ENCODE results near the gene AGPAT1.
"Not testable (repeated sequence)": the region's sequence is repeated elsewhere in the genome, so short reads cannot be mapped to it uniquely, and the experiment has no call there.

The AGPAT1 gene, protein sequence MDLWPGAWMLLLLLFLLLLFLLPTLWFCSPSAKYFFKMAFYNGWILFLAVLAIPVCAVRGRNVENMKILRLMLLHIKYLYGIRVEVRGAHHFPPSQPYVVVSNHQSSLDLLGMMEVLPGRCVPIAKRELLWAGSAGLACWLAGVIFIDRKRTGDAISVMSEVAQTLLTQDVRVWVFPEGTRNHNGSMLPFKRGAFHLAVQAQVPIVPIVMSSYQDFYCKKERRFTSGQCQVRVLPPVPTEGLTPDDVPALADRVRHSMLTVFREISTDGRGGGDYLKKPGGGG

DNA sequence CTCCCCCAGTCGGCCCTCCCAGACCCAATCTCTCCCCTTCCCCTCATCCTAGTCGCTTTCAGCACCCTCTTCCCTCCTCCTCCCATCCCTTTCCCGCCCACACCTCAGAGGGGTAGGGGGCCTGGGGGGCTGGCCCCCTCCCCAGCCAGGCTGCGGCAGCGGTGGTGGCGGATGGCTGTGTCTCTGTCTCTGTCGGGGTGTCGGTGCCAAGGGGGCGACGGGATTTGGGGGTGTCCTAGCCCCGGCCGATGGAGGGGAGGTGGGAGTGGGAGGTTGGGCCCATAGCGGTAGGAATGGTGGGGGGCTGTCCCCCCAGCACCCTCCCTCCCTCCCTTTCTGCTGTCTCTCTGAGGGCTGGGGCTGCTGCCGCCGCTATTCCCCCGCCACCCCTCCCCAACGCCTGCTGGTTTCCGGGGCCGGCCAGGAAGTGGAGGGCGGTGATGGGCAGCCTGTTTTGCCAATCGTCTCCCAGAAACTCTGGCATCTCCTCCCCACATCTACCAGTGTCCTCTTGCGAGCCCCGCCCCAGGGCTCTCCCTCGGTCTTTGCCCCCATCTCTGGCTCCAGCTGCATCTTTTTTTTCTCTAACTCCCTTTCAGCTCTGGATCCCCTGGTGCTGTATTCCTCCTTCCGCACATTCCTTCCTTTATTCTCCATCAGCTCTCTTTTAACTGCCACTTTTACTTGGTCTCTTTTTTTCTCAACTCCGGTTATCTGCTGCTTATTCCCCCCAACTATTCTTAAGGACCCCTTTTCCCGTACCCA is at the start of gene AGPAT1:
Gene AGPAT1 (minus strand): TSS at position 374 of the 765 bp plus-strand sequence. CDS start 4,588 bp downstream, outside the sequence.
- peak; percentile 97 for DNase-seq (ENCODE audit: low spot score)

GRCh38 chr6:32224696-32225095 is 48.8 kb upstream of the AGPAT1 start:
- DNase-seq (ENCODE audit: low spot score), result no peak

- DNase-seq (ENCODE audit: low spot score), result no peak
These were observed 47.7 kb upstream of the AGPAT1 start, which contains the start of gene NOTCH4 for GRCh38 chr6:32223258-32224235. Gene NOTCH4 (minus strand): TSS chr6:32224067. CDS start chr6:32223928, 139 bp downstream.

DNA sequence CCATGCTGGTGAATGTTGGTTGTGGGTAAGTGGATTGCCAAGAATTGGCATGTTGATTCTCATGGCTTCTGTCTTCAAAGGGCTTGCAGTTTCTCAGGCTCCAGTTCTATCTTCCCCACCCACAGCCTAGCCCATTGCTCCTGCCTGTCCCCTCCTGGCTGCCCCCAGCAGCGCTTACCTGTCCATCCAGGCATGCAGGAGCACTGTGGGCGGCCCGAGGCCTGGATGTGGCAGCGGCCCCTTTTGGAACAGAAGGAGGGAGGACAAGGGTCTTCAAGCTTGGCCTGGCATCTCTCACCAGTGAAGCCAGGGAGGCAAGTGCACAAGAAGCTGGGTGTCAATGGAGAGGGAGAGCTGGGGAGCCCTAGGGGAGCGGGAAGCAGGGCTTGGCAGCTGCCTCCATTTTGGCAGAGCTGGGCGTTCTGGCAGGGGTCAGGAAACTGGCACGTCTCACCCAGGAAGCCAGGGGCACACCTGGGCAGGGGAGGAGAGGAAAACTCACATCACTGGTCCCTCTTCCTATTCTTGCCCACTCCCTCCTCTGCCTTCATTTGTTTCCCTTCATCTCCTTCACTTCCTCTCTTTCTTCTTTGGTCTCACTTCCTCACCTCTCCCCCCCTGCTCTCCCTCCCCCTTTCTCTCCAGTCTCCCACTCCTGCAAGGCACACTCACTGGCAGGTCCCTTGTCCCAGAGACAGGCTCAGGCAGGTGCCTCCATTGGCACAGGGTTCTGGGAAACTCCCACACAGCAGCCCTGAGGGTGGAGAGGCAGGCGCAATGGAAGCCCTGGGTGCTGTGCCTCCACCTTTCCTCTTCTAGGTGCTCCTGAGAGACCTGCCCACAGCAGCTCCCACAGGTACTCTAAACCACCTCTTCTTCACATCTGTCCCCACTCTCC is 46.7 kb upstream of the AGPAT1 start:
- no peak for DNase-seq (ENCODE audit: low spot score)

DNA sequence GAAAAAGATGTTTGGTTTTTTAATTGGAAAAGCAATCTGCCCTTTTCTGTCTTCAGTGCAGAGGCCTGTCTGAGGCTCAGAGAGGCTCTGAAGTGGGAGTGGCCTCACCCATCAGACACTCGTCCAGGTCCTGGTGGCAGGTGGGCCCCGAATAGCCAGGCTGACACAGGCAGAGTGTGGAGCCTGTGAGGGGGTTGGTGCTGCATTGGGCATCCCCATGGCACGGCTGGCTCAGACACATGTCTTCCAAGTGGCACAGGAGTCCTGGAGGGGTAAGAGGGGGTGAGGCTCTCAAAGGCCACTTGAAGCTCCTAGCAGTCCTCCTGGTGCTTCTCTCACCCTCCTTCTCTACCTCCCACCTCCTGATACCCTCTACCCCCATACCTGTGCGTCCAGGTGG is 44.1 kb upstream of the AGPAT1 start:
- no peak for DNase-seq (ENCODE audit: low spot score)

GRCh38 chr6:32218167-32218566 is 42.3 kb upstream of the AGPAT1 start:
- no peak for DNase-seq (ENCODE audit: low spot score)

DNA sequence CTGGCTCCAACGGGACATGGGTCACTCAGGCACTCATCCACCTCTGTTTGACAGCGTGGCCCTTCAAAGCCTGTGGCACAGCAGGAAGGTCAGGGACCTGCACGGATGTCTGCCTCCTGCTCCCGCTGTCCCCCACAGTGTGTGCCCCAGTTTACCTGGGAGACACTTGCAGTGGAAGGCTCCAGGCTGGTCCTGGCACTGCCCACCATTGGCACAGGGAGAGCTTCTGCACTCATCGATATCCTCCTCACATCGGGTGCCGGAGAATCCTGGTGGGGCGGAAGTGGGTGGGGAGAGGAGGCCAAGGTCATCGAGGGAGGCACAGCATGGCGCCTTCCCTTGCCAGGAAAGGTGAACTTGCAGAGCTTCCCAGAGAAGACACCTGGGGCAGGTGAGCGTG is 41.1 kb upstream of the AGPAT1 start:
- no peak for DNase-seq (ENCODE audit: low spot score)

- DNase-seq (ENCODE audit: low spot score), result no peak
These were observed 40.4 kb upstream of the AGPAT1 start for GRCh38 chr6:32216285-32216684.

GRCh38 chr6:32215617-32216016 is 39.7 kb upstream of the AGPAT1 start:
- DNase-seq (ENCODE audit: low spot score), result no peak

DNA sequence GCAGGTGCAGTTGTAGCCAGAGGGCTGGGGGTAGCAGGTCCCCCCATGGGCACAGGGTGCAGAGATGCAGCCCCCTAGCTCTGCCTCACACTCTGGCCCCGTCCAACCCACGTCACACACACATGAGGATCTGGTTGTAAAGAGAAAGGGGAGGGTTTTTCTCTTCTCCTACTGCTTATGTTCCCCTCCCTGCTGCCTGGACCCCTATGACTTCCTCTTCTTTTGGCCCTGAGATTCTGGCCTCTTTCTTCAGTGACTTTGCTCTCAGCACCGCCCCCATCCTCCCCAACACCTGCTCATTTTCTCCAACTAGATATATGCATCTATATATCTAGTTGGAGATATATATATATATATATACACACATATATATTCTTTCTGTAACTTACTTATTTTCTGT is 38.2 kb upstream of the AGPAT1 start:
- no peak for DNase-seq (ENCODE audit: low spot score)

DNA sequence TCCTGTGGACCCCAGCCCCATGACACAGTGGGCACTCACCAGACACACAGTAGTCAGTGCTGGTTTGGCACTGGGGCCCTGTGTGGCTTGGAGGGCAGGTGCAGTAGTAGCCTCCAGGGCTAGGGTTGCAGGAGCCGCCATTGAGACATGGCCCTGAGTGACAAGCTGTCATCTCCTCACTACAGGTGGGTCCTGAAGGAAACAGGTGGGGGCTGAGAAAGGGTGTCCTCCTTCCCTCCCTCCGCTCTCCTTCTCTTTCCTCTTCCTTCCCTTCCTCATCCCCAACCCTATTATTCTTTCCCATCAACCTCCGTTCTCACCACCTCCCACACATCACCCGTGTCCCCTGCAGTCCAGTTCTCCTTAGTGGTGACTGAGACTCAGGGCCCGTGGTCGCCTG is 37.8 kb upstream of the AGPAT1 start:
- DNase-seq (ENCODE audit: low spot score), result no peak

DNA sequence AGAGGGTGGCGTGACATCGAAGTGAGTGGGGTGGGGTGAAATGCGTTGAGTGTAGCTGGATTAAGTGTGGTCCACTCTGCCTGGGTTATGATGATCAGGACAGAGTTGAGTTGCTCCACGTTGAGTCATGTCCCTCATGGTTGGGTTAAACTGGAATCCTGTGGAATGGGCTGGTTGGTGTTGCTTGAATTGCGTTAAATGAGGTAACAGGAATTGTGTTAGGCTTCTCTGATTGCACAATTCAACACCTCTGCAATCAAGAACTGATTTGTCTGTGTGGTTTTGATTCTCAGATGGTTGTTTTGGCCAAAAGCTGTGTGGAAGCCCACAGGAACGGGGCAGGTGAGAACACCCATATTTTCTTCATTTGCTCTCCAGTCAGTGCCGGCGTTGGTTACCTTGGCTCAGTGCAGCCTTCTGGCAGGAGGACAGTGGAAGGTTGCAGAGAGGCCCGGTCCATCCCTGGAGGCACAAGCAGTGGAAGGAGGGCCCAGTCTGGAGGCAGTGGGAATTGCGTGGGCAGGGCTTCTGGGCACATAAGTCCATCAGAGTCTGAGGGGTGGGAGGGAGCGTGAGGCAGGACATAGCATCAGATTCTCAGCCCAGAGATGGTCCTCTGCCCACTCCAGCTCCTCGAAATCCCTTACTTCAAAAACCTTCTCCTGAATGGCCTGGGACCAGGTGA is 36.3 kb upstream of the AGPAT1 start:
- DNase-seq (ENCODE audit: low spot score), result no peak

GRCh38 chr6:32211432-32211831 is 35.5 kb upstream of the AGPAT1 start:
- not testable (repeated sequence) for DNase-seq (ENCODE audit: low spot score)

DNA sequence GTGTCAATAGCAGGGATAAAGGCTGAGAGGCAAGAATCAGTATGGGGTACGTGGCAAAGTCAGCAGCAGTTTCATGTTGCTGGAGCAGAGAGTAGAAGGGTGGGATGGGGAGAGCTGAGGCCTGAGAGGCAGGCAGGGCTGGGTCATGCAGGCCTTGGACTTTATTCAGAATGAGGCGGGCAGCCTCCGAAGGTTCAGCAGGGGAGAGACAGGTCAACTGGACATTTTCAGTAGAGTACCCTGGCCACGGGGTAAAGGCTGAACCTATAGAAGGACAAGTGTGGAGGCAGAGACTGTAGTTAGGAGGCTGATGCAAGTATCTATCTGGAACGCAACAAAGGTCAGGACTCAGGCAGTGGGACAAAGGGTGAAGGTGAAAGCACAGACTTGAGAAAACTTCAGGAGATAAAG is 34.3 kb upstream of the AGPAT1 start:
- no peak for DNase-seq (ENCODE audit: low spot score)

DNA sequence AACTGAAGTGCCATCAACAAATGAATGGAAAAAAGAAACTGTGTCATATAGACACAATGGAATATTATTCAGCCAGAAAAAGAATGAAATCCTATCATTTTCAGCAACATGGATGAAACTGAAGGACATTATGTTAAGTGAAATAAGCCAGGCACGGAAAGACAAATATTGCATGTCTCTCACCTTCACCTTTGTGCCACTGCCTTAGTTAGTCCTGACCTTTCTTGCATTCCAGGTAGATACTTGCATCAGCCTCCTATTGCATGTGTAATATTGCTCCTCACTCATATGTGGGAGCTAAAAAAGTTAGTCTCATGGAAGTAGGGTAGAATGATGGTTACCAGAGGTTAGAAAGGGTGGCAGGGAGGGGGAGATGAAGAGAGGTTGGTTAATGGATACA is 33.1 kb upstream of the AGPAT1 start:
- DNase-seq (ENCODE audit: low spot score), result no peak

- DNase-seq (ENCODE audit: low spot score), result no peak
These were observed 28.4 kb upstream of the AGPAT1 start for GRCh38 chr6:32204268-32204715.

- no peak for DNase-seq (ENCODE audit: low spot score)
These were observed 27.8 kb upstream of the AGPAT1 start for GRCh38 chr6:32203426-32204267.

DNA sequence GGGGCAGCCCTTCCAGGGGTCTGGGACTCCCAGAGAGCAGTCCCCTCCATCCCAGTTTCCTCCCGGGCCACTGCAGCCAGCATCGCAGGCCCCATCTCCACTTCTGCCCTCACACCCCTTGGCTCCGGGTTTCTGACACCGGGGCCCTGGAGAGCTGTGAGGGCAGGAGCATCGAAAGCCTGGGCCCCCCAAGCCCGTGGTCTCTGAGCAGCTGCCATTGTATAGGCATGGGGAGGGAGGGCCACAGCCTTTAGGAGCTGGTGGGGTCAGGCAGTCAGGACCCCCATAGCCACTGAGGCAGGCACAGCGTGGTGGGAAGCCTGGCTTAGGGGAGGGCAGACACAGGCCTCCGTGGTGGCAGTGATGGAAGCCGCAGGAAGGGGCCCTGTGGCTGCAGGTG is 26.3 kb upstream of the AGPAT1 start:
- DNase-seq (ENCODE audit: low spot score), result no peak

- DNase-seq (ENCODE audit: low spot score), result no peak
These were observed 25.0 kb upstream of the AGPAT1 start for GRCh38 chr6:32200711-32201475.
